ENCODE results near the gene COQ9. TPM values are rescaled to one million over a fixed set of nuclear protein-coding genes. Genes with fewer than 3 reads are reported as not detected.

Gene COQ9
- total RNA-seq, 1 experiment from 2014 or later: 62.7 TPM

DNA sequence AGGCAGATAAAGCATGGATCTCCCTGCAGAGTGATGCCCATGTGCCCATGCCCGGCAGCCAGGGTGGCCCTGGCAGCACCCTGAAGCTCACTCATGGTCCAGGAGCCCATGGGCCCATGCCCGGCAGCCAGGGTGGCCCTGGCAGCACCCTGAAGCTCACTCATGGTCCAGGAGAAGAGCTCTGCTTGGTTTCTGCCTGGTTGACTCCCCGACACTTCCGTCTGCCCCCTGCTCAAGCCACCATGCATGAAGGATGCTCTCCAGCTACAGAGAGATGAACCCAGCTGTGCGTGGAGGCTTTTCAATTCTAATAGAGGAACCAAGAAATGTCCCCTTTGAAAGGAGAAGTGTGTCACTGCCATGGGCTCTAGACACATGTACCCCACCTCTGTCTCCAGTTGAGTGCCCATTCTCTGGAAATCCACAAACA is 34.0 kb upstream of the COQ9 start:
- no peaks in the 10 kb centered on the region for H3K9me3 ChIP-seq (ENCODE audit: control insufficient read depth in 1 of 2, insufficient read depth in 1 of 2, low read depth in 1 of 2, low read length in 2 of 2)
- H3K36me3 ChIP-seq (ENCODE audit: control insufficient read depth in 1 of 2, insufficient read depth in 2 of 2, low read length in 2 of 2): no peaks in the 10 kb centered on the region
- no peak overlapping the region for H3K4me3 ChIP-seq (replicated peaks in 1 of 2; ENCODE audit: low read depth in 1 of 2, low read length in 2 of 2)
- H2AFZ ChIP-seq (ENCODE audit: low read depth, low read length, poor library complexity, severe bottlenecking): no peak overlapping the region
- no peaks in the 10 kb centered on the region for H3K27me3 ChIP-seq (ENCODE audit: insufficient read depth, low read length)
- H3K9me2 ChIP-seq (ENCODE audit: insufficient read depth): no peaks in the 10 kb centered on the region
- intact Hi-C loops (cut with micrococcal nuclease): no loop called here
- no peak overlapping the region for H3K9ac ChIP-seq (ENCODE audit: low read length)
- BruUV-seq (replicated peaks): no TSS peak
- no peak overlapping the region for H3K4me2 ChIP-seq (ENCODE audit: low read length)
- H3K27ac ChIP-seq (ENCODE audit: low read depth, low read length): no peak overlapping the region
- peaks cover 9 to 19% of the 10 kb centered on the region in 2 experiments; a peak in 3 of 4 replicates for H3K4me1 ChIP-seq (ENCODE audit: control insufficient read depth in 1 of 2, insufficient read depth in 2 of 2, low read length in 2 of 2)
- no peaks in the 10 kb centered on the region for H3K79me2 ChIP-seq (ENCODE audit: insufficient read depth, low read length)
- no peak for ATAC-seq
- ChIA-PET CTCF (no interaction called here), POLR2A (no interaction called here), RAD21 (ENCODE audit: low non-redundant PET in 1 of 2, low total read pairs in 2 of 2, uncharacterized antibody in 2 of 2, unreplicated experiment in 2 of 2) (no interaction called here)
- no peak for DNase-seq (ENCODE audit: low read depth, low spot score)
- TF ChIP-seq SP1 (IDR thresholded peaks at IDR 0.05; ENCODE audit: low read depth): no peak
- TF ChIP-seq, protein P1, sequence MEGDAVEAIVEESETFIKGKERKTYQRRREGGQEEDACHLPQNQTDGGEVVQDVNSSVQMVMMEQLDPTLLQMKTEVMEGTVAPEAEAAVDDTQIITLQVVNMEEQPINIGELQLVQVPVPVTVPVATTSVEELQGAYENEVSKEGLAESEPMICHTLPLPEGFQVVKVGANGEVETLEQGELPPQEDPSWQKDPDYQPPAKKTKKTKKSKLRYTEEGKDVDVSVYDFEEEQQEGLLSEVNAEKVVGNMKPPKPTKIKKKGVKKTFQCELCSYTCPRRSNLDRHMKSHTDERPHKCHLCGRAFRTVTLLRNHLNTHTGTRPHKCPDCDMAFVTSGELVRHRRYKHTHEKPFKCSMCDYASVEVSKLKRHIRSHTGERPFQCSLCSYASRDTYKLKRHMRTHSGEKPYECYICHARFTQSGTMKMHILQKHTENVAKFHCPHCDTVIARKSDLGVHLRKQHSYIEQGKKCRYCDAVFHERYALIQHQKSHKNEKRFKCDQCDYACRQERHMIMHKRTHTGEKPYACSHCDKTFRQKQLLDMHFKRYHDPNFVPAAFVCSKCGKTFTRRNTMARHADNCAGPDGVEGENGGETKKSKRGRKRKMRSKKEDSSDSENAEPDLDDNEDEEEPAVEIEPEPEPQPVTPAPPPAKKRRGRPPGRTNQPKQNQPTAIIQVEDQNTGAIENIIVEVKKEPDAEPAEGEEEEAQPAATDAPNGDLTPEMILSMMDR (IDR thresholded peaks at IDR 0.05 in 2 of 3, conservative IDR thresholded peaks at IDR 0.05 in 1 of 3; ENCODE audit: borderline replicate concordance in 1 of 3, insufficient read depth in 1 of 3, low read depth in 2 of 3, low read length in 2 of 3): no peak
- no peak for TF ChIP-seq POLR2AphosphoS5 (IDR thresholded peaks at IDR 0.05; ENCODE audit: low read depth, low read length)
- H4K20me1 ChIP-seq (ENCODE audit: insufficient read depth): no peaks in the 10 kb centered on the region

DNA sequence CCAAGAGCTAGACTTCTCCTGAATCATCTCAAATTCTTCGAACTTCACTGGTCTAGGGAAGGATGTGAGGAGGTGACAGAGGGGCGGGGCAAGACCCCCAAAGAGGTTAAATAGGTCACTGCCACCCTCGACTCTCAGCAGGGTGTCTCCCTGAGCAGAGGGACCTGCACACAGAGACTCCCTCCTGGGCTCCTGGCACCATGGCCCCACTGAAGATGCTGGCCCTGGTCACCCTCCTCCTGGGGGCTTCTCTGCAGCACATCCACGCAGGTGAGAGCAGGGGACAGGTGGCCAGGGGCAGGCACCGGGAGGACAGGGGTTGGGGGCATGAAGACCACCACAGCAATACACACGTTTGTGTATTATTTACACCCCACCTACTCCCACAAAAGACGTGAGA is 33.5 kb upstream of the COQ9 start:
- no peaks in the 10 kb centered on the region for H3K79me2 ChIP-seq (ENCODE audit: insufficient read depth, low read length)
- ChIA-PET RAD21 (ENCODE audit: low non-redundant PET in 1 of 2, low total read pairs in 2 of 2, uncharacterized antibody in 2 of 2, unreplicated experiment in 2 of 2) (no interaction called here), CTCF (no interaction called here), POLR2A (no interaction called here)
- no peaks in the 10 kb centered on the region for H3K36me3 ChIP-seq (ENCODE audit: control insufficient read depth in 1 of 2, insufficient read depth in 2 of 2, low read length in 2 of 2)
- H3K4me2 ChIP-seq (ENCODE audit: low read length): no peak overlapping the region
- no peak for DNase-seq (ENCODE audit: low read depth, low spot score)
- no peaks in the 10 kb centered on the region for H3K27me3 ChIP-seq (ENCODE audit: insufficient read depth, low read length)
- TF ChIP-seq, protein P2, sequence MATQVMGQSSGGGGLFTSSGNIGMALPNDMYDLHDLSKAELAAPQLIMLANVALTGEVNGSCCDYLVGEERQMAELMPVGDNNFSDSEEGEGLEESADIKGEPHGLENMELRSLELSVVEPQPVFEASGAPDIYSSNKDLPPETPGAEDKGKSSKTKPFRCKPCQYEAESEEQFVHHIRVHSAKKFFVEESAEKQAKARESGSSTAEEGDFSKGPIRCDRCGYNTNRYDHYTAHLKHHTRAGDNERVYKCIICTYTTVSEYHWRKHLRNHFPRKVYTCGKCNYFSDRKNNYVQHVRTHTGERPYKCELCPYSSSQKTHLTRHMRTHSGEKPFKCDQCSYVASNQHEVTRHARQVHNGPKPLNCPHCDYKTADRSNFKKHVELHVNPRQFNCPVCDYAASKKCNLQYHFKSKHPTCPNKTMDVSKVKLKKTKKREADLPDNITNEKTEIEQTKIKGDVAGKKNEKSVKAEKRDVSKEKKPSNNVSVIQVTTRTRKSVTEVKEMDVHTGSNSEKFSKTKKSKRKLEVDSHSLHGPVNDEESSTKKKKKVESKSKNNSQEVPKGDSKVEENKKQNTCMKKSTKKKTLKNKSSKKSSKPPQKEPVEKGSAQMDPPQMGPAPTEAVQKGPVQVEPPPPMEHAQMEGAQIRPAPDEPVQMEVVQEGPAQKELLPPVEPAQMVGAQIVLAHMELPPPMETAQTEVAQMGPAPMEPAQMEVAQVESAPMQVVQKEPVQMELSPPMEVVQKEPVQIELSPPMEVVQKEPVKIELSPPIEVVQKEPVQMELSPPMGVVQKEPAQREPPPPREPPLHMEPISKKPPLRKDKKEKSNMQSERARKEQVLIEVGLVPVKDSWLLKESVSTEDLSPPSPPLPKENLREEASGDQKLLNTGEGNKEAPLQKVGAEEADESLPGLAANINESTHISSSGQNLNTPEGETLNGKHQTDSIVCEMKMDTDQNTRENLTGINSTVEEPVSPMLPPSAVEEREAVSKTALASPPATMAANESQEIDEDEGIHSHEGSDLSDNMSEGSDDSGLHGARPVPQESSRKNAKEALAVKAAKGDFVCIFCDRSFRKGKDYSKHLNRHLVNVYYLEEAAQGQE (IDR thresholded peaks at IDR 0.05; ENCODE audit: low read depth): no peak
- TF ChIP-seq JUND (IDR thresholded peaks at IDR 0.05) (no peak), SIN3A (IDR thresholded peaks at IDR 0.05; ENCODE audit: low read depth) (no peak), CEBPB (IDR thresholded peaks at IDR 0.05; ENCODE audit: low read depth) (no peak), FOSL1 (IDR thresholded peaks at IDR 0.05; ENCODE audit: low read depth) (no peak), RAD21 (IDR thresholded peaks at IDR 0.05; ENCODE audit: low read depth) (no peak), CBX3 (IDR thresholded peaks at IDR 0.05; ENCODE audit: low read depth) (no peak)
- TF ChIP-seq, protein P1 (IDR thresholded peaks at IDR 0.05 in 2 of 3, conservative IDR thresholded peaks at IDR 0.05 in 1 of 3; ENCODE audit: borderline replicate concordance in 1 of 3, insufficient read depth in 1 of 3, low read depth in 2 of 3, low read length in 2 of 3): no peak
- no peak overlapping the region for H3K4me3 ChIP-seq (replicated peaks in 1 of 2; ENCODE audit: low read depth in 1 of 2, low read length in 2 of 2)
- H3K4me1 ChIP-seq (ENCODE audit: control insufficient read depth in 1 of 2, insufficient read depth in 2 of 2, low read length in 2 of 2): peaks cover 13 to 23% of the 10 kb centered on the region in 2 experiments; a peak in 3 of 4 replicates
- H3K9ac ChIP-seq (ENCODE audit: low read length): no peak overlapping the region
- intact Hi-C loops (cut with micrococcal nuclease): no loop called here
- H3K27ac ChIP-seq (ENCODE audit: low read depth, low read length): no peak overlapping the region
- no peaks in the 10 kb centered on the region for H4K20me1 ChIP-seq (ENCODE audit: insufficient read depth)
- no peak overlapping the region for H2AFZ ChIP-seq (ENCODE audit: low read depth, low read length, poor library complexity, severe bottlenecking)
- no peaks in the 10 kb centered on the region for H3K9me3 ChIP-seq (ENCODE audit: control insufficient read depth in 1 of 2, insufficient read depth in 1 of 2, low read depth in 1 of 2, low read length in 2 of 2)
- ATAC-seq: no peak
- H3K9me2 ChIP-seq (ENCODE audit: insufficient read depth): no peaks in the 10 kb centered on the region
- BruUV-seq (replicated peaks): no TSS peak
